Brain microvascular endothelial cell (primary cell): ENCODE results near the gene GLRA1.

Experiments used
- DNase-seq: peaks from one replicate; pipeline ENCODE4 v3.0.0-alpha.2; 2020
- H3K27ac ChIP-seq: fragments of 250-450 bp; sonication (Bioruptor Pico); 2 replicates; pipeline ENCODE4 v1.5.1; 2020; ENCODE audit warnings: mild to moderate bottlenecking, moderate library complexity
- H3K27me3 ChIP-seq: fragments of 250-450 bp; sonication (Bioruptor Pico); replicated peaks from 2 replicates; pipeline ENCODE4 v1.5.1; 2020; ENCODE audit warnings: mild to moderate bottlenecking
- H3K36me3 ChIP-seq: fragments of 250-450 bp; sonication (Bioruptor Pico); replicated peaks from 2 replicates; pipeline ENCODE4 v1.5.1; 2020; ENCODE audit warnings: mild to moderate bottlenecking
- H3K4me3 ChIP-seq: 2 replicates; pipeline ENCODE4 v1.5.1; 2011; ENCODE audit warnings: low read depth, mild to moderate bottlenecking, control low read depth, low read length, moderate library complexity
- in situ Hi-C: cut with HindIII; loops from 2 replicates; pipeline ENCODE4 v1.10.0; 2017; ENCODE audit warnings: low sequenced_read_pairs, low pct_ligation_motif_present
- TF ChIP-seq, protein P1 (sequence below): IDR thresholded peaks from 2 replicates; pipeline ENCODE4 v1.5.1; 2011; ENCODE audit warnings: low read depth, mild to moderate bottlenecking, moderate library complexity, low read length, control low read depth, inconsistent platforms; ENCODE audit errors: missing control alignments

The GLRA1 gene

GRCh38 chr5:151779531-151780125 lies 145.0 kb downstream of the GLRA1 start:
- Histone ChIP-seq H3K36me3 (peaks cover 2% of the 10 kb centered on the region), H3K27me3 (no peaks in the 10 kb centered on the region), H3K27ac (no peak overlapping the region), H3K4me3 (no peak overlapping the region)
- in situ Hi-C loops, result no loop called here
- TF ChIP-seq, protein P1, sequence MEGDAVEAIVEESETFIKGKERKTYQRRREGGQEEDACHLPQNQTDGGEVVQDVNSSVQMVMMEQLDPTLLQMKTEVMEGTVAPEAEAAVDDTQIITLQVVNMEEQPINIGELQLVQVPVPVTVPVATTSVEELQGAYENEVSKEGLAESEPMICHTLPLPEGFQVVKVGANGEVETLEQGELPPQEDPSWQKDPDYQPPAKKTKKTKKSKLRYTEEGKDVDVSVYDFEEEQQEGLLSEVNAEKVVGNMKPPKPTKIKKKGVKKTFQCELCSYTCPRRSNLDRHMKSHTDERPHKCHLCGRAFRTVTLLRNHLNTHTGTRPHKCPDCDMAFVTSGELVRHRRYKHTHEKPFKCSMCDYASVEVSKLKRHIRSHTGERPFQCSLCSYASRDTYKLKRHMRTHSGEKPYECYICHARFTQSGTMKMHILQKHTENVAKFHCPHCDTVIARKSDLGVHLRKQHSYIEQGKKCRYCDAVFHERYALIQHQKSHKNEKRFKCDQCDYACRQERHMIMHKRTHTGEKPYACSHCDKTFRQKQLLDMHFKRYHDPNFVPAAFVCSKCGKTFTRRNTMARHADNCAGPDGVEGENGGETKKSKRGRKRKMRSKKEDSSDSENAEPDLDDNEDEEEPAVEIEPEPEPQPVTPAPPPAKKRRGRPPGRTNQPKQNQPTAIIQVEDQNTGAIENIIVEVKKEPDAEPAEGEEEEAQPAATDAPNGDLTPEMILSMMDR, result no peak
- no peak for DNase-seq

DNA sequence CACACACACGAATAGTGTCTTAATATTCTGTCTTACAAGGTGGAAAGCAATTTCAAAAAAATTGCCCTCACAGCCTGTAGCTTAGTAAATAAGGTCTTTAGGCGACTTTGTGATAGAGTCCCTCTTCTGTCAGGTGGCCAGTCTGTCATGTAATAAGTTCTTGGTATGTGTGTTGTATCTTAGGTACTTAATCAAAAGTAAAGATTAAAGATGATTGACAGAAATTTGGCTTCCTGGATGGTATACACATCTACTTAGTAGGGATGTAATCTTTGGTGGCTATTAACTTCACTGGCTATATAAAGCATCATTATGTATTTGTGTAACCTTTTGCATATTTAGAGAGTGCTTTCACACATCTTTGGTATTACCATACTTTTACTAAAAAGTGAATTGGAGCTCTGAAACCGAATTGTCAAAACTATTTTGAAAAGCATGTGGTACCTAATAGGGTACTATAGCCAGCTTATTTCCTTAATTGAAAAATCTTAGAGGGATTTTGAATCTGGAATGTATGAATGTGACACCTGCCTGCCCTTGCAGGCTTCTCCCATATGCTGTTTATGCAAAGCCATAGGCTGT lies 149.5 kb downstream of the GLRA1 start:
- Histone ChIP-seq H3K4me3 (no peak overlapping the region), H3K27ac (no peak overlapping the region), H3K36me3 (peaks cover 2% of the 10 kb centered on the region), H3K27me3 (no peaks in the 10 kb centered on the region)
- TF ChIP-seq, protein P1, result no peak
- in situ Hi-C loops, result no loop called here
- no peak for DNase-seq

DNA sequence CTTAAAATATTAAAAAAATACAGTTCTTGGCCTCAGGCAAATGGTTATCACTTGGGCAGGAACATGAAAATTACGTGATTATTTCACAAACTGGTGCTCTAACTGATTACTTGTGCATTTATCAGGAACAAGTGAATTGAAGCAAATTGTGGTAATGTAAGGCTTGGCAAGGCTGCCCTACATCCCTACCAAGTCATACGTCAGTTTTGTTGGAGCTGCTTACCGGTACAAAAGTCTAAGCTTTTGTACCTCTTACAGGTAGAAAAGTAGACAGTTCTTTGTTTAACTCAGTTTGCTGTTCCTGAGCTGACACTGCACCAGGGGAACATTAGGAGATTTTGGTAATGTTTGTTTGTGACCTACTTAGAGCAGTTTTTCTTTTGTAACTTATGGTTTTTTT lies 150.7 kb downstream of the GLRA1 start:
- TF ChIP-seq, protein P1, result no peak
- in situ Hi-C loops, result no loop called here
- Histone ChIP-seq H3K4me3 (peak overlapping the region; percentile 95), H3K36me3 (peaks cover 2% of the 10 kb centered on the region), H3K27ac (no peak overlapping the region), H3K27me3 (no peaks in the 10 kb centered on the region)
- no peak for DNase-seq

DNA sequence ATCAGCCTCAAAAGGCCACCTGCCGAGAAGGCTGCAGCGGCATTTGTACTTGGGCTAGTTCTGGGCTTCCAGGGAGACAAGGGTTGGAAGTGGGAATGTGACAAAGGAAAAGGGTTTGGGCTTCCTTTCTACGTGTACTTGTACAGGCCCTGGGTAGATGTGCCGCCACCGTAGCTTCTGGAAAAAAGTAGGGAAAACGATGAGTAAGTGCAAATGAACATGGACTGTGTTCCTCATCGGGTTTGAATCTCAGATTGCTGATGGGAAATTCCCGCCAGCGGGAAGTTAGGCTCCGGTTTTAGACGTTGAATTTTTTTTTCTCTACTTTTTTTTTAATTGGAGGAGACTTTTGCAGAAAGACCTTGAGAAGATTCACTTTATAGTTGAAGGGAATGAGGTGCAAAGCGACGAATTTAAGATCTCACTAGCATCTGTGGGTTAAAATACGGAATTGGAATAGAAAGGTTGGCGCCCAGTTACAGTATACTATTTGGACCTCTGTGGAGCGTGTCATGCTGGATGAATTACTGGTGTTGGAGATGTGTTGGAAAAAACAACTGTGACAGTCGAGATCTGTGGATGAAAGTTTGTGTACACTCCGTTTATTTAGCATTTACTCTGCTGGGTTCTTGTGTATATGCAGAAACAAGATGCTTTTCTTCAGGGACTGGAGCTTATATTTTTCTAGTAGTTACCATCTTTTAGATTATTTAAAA lies 151.6 kb downstream of the GLRA1 start:
- no peaks in the 10 kb centered on the region for H3K27me3 ChIP-seq
- H3K4me3 ChIP-seq, result peak overlapping the region; percentile 95
- TF ChIP-seq, protein P1, result no peak
- peak overlapping the region; percentile 68 for H3K27ac ChIP-seq
- in situ Hi-C loops, result no loop called here
- DNase-seq, result no peak
- peaks cover under 1% of the 10 kb centered on the region for H3K36me3 ChIP-seq
